ENCODE data around the gene TUBG1.
A peak's percentile ranks its signal among the peaks of the same experiment; 100 is the strongest.
"Not testable (repeated sequence)": the region's sequence is repeated elsewhere in the genome, so short reads cannot be mapped to it uniquely, and the experiment has no call there.

Gene TUBG1

DNA sequence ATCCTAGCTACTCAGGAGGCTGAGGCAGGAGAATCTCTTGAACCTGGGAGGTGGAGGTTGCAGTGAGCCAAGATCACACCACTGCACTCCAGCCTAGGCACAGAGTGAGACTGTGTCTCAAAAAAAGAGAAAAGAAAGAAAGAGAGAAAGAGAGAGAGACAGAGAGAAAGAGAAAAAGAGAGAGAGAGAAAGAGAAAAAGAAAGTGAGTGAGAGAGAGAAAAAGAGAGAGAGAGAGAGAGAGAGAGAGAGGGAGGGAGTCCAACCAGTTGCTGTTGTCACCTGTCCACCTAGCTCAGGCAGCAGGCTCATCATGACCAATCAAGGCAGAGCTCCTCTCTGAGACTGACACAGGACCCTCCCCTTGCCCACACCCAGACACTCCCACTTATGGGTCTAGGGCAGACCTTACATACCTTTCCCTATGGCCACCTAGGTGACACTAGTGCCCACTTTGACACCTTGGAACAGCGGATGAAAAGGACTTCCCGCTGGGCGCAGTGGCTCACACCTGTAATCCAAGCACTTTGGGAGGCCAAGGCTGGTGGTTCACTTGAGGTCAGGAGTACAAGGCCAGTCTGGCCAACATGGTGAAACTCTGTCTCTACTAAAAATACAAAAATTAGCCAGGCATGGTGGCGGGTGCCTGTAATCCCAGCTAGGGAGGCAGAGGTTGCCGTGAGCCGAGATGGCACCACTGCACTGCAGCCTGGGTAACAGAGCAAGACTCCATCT is 17.7 kb downstream of the TUBG1 start:
- not testable (repeated sequence) for DNase-seq

DNA sequence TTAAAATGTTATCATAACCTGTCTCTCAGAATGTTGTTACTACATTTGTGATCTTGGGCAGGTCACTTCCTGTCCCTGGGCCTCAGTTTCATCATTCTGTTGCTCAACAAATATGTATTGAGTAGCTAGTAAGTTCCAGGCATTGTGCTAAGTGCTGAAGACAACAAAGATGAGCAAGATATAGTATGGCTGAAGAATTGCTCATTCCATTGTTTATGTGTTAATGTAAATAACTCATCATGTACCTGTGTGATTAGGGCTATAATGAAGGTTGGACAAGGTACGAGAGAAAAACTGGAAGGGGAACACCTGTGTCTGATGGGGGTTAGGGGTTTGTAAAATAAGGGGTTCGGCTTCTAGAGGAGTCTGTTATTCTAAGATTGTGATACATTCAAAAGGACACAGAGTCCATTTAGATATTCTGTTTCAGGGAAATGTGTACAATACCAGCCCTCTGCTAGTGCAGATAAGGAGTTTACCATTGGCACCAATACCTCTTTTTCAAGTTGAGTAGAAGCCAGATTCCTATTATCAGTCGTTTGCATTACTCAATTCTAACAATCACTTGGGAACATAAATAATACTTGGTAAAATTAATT is 20.0 kb downstream of the TUBG1 start:
- DNase-seq = no peak

DNA sequence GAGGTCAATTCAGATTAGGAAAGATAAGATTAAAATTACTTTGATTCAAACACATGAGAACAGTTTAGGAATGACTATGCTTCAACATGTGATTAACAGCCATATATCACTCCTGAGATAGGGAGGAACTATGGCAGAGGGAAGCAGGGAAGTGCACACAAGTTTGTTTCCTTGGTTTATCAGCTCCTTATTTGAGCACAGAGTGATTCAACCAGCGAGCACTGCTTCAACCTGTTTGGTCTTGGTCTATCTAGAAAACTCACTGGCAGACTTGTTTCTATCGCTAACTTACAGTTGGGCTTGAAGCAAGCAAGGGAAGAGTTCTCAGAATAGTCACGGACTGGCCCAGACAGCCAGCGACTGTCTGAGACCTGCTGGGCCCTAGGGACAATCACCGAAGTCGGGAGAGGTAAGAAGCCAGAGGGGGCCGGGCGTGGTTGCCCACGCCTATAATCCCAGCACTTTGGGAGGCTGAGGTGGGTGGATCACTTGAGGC is 23.5 kb downstream of the TUBG1 start:
- DNase-seq = no peak

- DNase-seq = no peak
These were observed 30.1 kb downstream of the TUBG1 start for GRCh38 chr17:42639525-42640113.

DNA sequence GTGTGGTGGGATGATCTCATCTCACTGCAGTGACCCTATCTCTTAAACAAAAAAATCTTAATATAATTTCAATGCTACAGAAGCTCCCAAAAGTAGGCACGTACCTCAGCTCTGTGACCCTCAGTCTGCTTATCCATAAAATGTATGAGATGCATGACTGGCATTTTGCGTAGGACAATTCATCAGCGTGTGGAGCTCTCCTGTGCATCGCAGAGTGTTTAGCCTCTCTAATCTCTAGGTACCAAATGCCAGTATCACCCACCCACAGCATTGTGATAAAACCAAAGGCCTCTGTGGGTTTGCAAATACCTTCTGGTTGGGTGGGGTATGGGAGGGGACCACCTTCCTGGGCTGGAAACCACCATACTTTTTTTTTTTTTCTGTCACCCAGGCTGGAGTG is 30.6 kb downstream of the TUBG1 start:
- no peak for DNase-seq

- DNase-seq = no peak
These were observed 32.9 kb downstream of the TUBG1 start for GRCh38 chr17:42642336-42642735.

DNA sequence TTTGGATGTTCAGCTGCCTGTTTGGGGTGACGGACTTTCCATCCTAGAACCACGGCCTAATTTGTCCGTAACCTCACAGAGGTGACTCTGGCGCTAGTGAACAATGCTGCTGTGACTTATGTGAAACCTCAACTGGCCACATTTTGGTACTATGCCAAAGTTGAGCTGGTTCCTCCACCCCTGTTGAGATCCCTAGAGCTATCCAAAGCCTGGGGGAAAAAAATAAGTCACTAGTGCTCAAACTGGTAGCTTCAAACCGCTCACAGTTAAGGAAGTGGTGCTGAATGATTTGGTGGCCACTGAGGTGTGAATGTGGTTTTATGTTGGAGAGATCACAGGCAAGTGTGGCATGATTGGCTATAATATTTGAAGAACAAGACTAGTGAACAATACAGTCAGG is 38.3 kb downstream of the TUBG1 start:
- DNase-seq = no peak

- DNase-seq = no peak
These were observed 41.9 kb downstream of the TUBG1 start for GRCh38 chr17:42651392-42651791.

DNA sequence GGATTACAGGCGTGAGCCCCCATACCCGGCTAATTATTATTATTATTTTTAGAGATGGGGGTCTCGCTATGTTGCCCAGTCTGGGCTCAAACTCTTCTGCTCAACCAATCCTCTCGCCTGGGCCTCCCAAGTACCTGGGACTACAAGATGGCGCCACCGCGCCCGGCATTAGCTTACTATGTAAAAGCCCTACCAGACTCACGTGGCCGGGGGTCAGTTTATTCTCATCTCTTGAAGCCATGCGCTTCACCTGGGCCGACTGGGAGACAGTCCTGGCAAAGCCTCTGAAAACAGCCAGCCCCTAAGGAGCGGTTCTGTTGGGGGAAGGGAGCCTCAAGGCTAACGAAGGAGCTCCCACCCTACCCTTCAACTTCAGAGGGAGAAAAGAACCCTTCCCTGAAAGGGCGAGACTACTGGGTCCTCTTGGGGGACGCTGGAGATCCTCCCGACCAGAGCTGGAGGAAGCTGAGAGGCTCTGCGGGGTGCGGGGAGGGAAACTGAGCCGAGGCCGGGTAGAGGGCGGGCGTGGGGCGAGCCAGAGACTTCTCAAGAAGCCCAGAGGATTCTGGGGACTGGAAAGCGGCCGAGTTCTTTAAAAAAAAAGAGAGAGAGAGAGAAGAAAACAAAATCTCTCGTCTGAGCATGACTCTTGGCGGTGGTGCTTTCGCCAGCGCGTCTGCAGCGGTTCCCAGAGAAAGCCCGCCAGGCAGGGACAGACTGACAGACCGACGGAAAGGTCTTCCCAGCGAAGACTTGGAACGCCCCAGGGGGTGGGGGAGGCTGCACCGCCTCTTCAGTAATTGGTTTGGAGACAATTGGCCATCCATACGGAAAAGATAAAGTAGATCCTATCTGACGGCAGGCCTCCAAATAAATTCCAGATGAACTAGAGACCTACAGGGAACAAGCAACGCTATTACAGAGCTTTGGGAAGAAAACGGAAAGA is 44.0 kb downstream of the TUBG1 start:
- DNase-seq = no peak

- no peak for DNase-seq
These were observed 46.0 kb downstream of the TUBG1 start for GRCh38 chr17:42655528-42655927.

- no peak for DNase-seq
These were observed 48.5 kb downstream of the TUBG1 start for GRCh38 chr17:42657824-42658588.

DNA sequence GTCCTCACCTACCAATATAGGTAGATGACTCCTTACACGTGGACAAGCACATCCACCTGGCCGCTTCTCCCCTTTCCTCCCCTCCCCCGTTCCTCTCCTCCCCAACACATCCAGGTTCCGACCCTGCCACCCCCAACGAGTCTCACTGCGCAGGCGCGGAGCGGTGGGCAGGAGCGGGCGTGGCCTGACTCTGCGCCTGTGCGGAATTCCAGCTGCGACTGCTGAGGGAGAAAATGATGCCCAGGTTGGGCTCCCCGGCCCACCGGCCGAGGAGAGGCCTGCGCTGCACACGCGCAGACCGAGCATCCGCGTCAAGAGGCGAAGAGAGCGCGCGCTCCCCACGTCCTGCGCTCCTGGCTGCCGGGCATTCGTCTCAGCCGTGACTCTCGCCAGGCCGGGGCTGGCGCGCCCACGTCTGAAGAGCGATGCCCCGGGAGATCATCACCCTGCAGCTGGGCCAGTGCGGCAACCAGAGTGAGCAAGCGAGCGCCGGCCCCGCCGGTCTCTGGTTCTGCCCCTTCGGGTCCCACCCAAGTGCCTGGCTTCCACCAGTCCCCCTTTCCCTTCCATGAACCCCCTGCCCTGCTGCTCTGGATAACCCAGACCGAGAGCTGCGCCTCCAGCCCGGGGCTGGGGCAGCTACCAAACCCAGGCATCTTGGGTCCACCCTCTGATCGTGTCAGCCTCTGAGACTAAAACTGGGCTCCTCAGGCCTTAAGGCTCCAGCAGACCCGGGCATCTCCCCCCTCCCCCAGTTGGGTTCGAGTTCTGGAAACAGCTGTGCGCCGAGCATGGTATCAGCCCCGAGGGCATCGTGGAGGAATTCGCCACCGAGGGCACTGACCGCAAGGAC is 49.8 kb downstream of the TUBG1 start, which contains the start of gene TUBG2:
TUBG2 (plus strand) TSS at position 206 of the 853 bp plus-strand sequence; CDS start at position 426, 220 bp downstream.
- DNase-seq = peak; percentile 86

- not testable (repeated sequence) for DNase-seq
These were observed 50.4 kb downstream of the TUBG1 start for GRCh38 chr17:42659932-42660274.

- no peak for DNase-seq
These were observed 51.3 kb downstream of the TUBG1 start for GRCh38 chr17:42660692-42661345.
